PC-3 (cell line): ENCODE measurements around the gene MYH4. TPM values are rescaled to one million over a fixed set of nuclear protein-coding genes. Genes with fewer than 3 reads are reported as not detected.

Source experiments
- ATAC-seq: fragments of 200-7000 bp; cut with Tn5 transposase; 2 replicates; pipeline ENCODE4 v1.9.1; 2020; ENCODE audit warnings: mild to moderate bottlenecking, moderate library complexity
- BruUV-seq: library from RNA; stranded (reverse); fragments of 400-500 nt; replicated peaks from 2 replicates; lab custom pipeline; 2021; lab: Mats Ljungman, UMichigan
- CTCF ChIA-PET: fragments of 300-600 bp; sonication (Branson Sonifier 250); formaldehyde crosslinking; loops from one replicate; lab custom pipeline; 2022; ENCODE audit warnings: antibody characterized with exemption; lab: Charles Lee
- POLR2A ChIA-PET: fragments of 300-600 bp; sonication (Branson Sonifier 250); formaldehyde crosslinking; loops from one replicate; lab custom pipeline; 2022; ENCODE audit warnings: antibody characterized with exemption; ENCODE audit not compliant: unreplicated experiment; lab: Charles Lee
- DNase-seq: peaks from one replicate; pipeline ENCODE4 v3.0.0-alpha.2; 2015
- H2AFZ ChIP-seq: fragments of 300-600 bp; sonication (generic); 2 replicates; pipeline ENCODE4 v1.6.0; 2016; ENCODE audit warnings: antibody characterized with exemption, low read length
- H3F3A ChIP-seq: fragments of 300-600 bp; sonication (generic); one replicate; pipeline ENCODE4 v1.6.0; 2017; ENCODE audit warnings: antibody characterized with exemption, low read length, control low read depth, mild to moderate bottlenecking; ENCODE audit not compliant: unreplicated experiment
- H3K27ac ChIP-seq: fragments of 300-600 bp; sonication (generic); 2 replicates; pipeline ENCODE4 v1.5.1; 2016; ENCODE audit warnings: mild to moderate bottlenecking, low read length
- H3K27me3 ChIP-seq: fragments of 300-600 bp; sonication (generic); 2 replicates; pipeline ENCODE4 v1.6.1; 2016; ENCODE audit warnings: low read length, mixed read lengths
- H3K36me3 ChIP-seq: fragments of 300-600 bp; sonication (generic); 2 replicates; pipeline ENCODE4 v1.6.1; 2016; ENCODE audit warnings: low read depth, mixed run types, low read length, mixed read lengths
- H3K4me1 ChIP-seq: fragments of 300-600 bp; sonication (generic); 2 replicates; pipeline ENCODE4 v1.5.1; 2016; ENCODE audit warnings: low read length; ENCODE audit not compliant: insufficient read depth
- H3K4me2 ChIP-seq: fragments of 300-600 bp; sonication (generic); 2 replicates; pipeline ENCODE4 v1.6.0; 2016; ENCODE audit warnings: low read length
- H3K4me3 ChIP-seq: fragments of 300-600 bp; sonication (generic); 2 replicates; pipeline ENCODE4 v1.5.1; 2016; ENCODE audit warnings: mild to moderate bottlenecking, low read length, mixed read lengths
- H3K79me2 ChIP-seq: fragments of 300-600 bp; sonication (generic); 2 replicates; pipeline ENCODE4 v1.6.1; 2017; ENCODE audit warnings: low read length, mixed read lengths
- H3K9ac ChIP-seq: fragments of 300-600 bp; sonication (generic); 2 replicates; pipeline ENCODE4 v1.6.0; 2016; ENCODE audit warnings: mild to moderate bottlenecking, low read length
- H3K9me2 ChIP-seq: fragments of 300-600 bp; sonication (generic); replicated peaks from 2 replicates; pipeline ENCODE4 v1.6.1; 2016; ENCODE audit warnings: mixed run types, low read length, mixed read lengths
- H3K9me3 ChIP-seq: fragments of 300-600 bp; sonication (generic); 2 replicates; pipeline ENCODE4 v1.6.1; 2016; ENCODE audit warnings: low read length, mixed read lengths
- H4K20me1 ChIP-seq: fragments of 300-600 bp; sonication (generic); 2 replicates; pipeline ENCODE4 v1.6.1; 2016; ENCODE audit warnings: low read length, mixed read lengths
- CTCF ChIP-seq: fragments of 300-600 bp; sonication (generic); conservative IDR thresholded peaks from 2 replicates; pipeline ENCODE4 v1.5.1; 2017; ENCODE audit warnings: antibody characterized with exemption, low read depth, mild to moderate bottlenecking, low read length
- EZH2 ChIP-seq: fragments of 300-600 bp; sonication (generic); IDR thresholded peaks from one replicate; pipeline ENCODE4 v1.6.1; 2017; ENCODE audit warnings: antibody characterized with exemption, mild to moderate bottlenecking, low read length; ENCODE audit not compliant: unreplicated experiment
- EZH2phosphoT487 ChIP-seq: fragments of 300-600 bp; sonication (generic); IDR thresholded peaks from 2 replicates; pipeline ENCODE4 v1.6.1; 2018; ENCODE audit warnings: mild to moderate bottlenecking, antibody characterized with exemption, low read length, borderline replicate concordance
- intact Hi-C: fragments of 100-400 bp; cut with micrococcal nuclease; formaldehyde crosslinking; loops from 2 replicates; pipeline ENCODE4 v1.9.0; 2023
- total RNA-seq: library from RNA; depleted of rRNA; stranded (reverse); fragments of >200 nt; gene quantifications from 2 replicates; pipeline ENCODE4 v1.2.3, GENCODE V29; 2014

Gene MYH4
- total RNA-seq, 1 experiment from 2014 or later, result not detected

DNA sequence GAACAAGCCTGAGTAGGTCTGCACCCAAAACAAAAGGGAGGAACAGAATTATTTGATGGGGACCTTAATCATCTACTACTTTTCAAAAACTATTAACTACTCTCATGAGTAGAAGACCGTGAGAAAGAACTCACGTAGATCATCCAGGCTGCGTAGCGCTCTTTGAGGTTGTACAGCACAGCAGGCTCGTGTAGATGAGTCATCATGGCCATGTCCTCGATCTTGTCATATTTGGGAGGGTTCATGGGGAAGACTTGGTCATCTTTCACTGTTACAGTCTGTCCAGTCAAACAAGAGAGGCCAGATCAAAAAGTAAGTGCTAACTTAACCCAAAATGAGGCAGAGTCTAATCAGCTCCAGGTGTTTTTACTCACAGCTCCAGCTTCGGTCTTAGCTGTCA lies 46.7 kb upstream of the MYH4 start:
- DNase-seq (no peak), ATAC-seq (no peak)
- ChIA-PET POLR2A (no interaction called here), CTCF (no interaction called here)
- no peaks in the 10 kb centered on the region for H3K4me1 ChIP-seq
- TF ChIP-seq CTCF (no peak), EZH2phosphoT487 (no peak), EZH2 (no peak)
- no peaks in the 10 kb centered on the region for H3K9me2 ChIP-seq
- no peaks in the 10 kb centered on the region for H3K36me3 ChIP-seq
- H3K9me3 ChIP-seq, result no peaks in the 10 kb centered on the region
- H2AFZ ChIP-seq, result no peak overlapping the region
- H3K79me2 ChIP-seq, result no peaks in the 10 kb centered on the region
- H3K4me3 ChIP-seq, result no peak overlapping the region
- H3K27ac ChIP-seq, result no peak overlapping the region
- H4K20me1 ChIP-seq, result no peaks in the 10 kb centered on the region
- no peaks in the 10 kb centered on the region for H3F3A ChIP-seq
- no TSS peak for BruUV-seq
- peaks cover 29% of the 10 kb centered on the region for H3K27me3 ChIP-seq
- no peak overlapping the region for H3K4me2 ChIP-seq
- no peak overlapping the region for H3K9ac ChIP-seq
- intact Hi-C loops, result no loop called here

- intact Hi-C loops, result no loop called here
- Histone ChIP-seq H3K4me3 (no peak overlapping the region), H3F3A (no peaks in the 10 kb centered on the region), H3K9ac (no peak overlapping the region), H3K9me2 (no peaks in the 10 kb centered on the region), H2AFZ (no peak overlapping the region), H3K79me2 (no peaks in the 10 kb centered on the region), H3K27me3 (peaks cover 34% of the 10 kb centered on the region), H3K36me3 (no peaks in the 10 kb centered on the region), H4K20me1 (no peaks in the 10 kb centered on the region), H3K4me2 (no peak overlapping the region), H3K9me3 (no peaks in the 10 kb centered on the region), H3K27ac (no peak overlapping the region), H3K4me1 (no peaks in the 10 kb centered on the region)
- CTCF ChIA-PET, result no interaction called here
- TF ChIP-seq EZH2 (no peak), EZH2phosphoT487 (no peak), CTCF (no peak)
- POLR2A ChIA-PET, result no interaction called here
- BruUV-seq, result no TSS peak
- ATAC-seq (no peak), DNase-seq (no peak)
These were observed 44.1 kb upstream of the MYH4 start for GRCh38 chr17:10513299-10514067.

GRCh38 chr17:10512856-10513255 lies 43.5 kb upstream of the MYH4 start:
- Histone ChIP-seq H4K20me1 (no peaks in the 10 kb centered on the region), H3K4me3 (no peak overlapping the region), H3K9me3 (no peaks in the 10 kb centered on the region), H3K4me2 (no peak overlapping the region), H3K9me2 (no peaks in the 10 kb centered on the region), H3K9ac (no peak overlapping the region), H3K27ac (no peak overlapping the region), H3K36me3 (no peaks in the 10 kb centered on the region), H3F3A (no peaks in the 10 kb centered on the region), H3K79me2 (no peaks in the 10 kb centered on the region), H3K4me1 (no peaks in the 10 kb centered on the region), H3K27me3 (peaks cover 32% of the 10 kb centered on the region), H2AFZ (no peak overlapping the region)
- TF ChIP-seq CTCF (no peak), EZH2phosphoT487 (no peak), EZH2 (no peak)
- intact Hi-C loops, result no loop called here
- ATAC-seq (no peak), DNase-seq (no peak)
- ChIA-PET CTCF (no interaction called here), POLR2A (no interaction called here)
- no TSS peak for BruUV-seq
